A673 (cell line): ENCODE results near the gene CDH18.
A peak's percentile ranks its signal among the peaks of the same experiment; 100 is the strongest.

Experiments
- EZH2 ChIP-seq: fragments of 200-600 bp; sonication (generic); IDR thresholded peaks from 2 replicates; pipeline ENCODE4 v1.6.1; 2017; ENCODE audit warnings: borderline replicate concordance, low read depth, mild to moderate bottlenecking, mixed read lengths, antibody characterized with exemption, low read length; ENCODE audit not compliant: poor library complexity, severe bottlenecking
- TF ChIP-seq, protein P1 (sequence below): fragments of 300-800, 200-600 bp; sonication (generic); conservative IDR thresholded peaks from 2 replicates; pipeline ENCODE4 v1.5.1; 2017; ENCODE audit warnings: low read depth, mild to moderate bottlenecking, antibody characterized with exemption, low read length, moderate library complexity, mixed read lengths

DNA sequence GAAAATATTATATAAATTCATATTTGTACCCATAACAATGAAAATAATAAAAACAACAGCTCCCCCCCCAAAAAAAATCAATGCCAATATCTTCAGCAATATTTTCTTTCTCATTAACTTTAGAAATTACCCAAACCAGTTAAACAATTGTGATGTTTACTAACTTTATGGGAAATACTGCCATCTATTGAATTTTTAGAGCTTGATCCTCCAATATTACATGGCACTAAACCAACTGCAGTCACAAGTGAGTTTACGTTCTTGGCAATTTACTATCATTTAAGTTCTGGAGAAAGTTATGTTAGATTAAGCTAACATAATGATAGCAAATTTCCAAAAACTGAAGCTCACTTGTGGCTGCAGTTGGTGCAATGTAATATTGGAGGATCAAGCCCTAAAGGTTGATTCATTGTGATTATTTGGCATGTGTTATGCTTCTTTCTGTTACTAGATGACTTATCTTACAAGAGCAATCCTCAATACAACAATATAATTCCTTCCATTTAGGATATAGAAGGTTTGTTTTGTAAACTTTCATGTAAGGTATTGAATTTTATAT lies 379.5 kb downstream of the CDH18 start:
- TF ChIP-seq, protein P1, sequence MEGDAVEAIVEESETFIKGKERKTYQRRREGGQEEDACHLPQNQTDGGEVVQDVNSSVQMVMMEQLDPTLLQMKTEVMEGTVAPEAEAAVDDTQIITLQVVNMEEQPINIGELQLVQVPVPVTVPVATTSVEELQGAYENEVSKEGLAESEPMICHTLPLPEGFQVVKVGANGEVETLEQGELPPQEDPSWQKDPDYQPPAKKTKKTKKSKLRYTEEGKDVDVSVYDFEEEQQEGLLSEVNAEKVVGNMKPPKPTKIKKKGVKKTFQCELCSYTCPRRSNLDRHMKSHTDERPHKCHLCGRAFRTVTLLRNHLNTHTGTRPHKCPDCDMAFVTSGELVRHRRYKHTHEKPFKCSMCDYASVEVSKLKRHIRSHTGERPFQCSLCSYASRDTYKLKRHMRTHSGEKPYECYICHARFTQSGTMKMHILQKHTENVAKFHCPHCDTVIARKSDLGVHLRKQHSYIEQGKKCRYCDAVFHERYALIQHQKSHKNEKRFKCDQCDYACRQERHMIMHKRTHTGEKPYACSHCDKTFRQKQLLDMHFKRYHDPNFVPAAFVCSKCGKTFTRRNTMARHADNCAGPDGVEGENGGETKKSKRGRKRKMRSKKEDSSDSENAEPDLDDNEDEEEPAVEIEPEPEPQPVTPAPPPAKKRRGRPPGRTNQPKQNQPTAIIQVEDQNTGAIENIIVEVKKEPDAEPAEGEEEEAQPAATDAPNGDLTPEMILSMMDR = peak; percentile 33; the same call in 1 of the 2 replicates
- TF ChIP-seq EZH2 = no peak
